ENCODE measurements around the gene RRAS.

- TF ChIP-seq CTCF (IDR thresholded peaks at IDR 0.05; ENCODE audit: low read depth, low read length) (peak; percentile 9; the same call in 1 of the 2 replicates), EZH2phosphoT487 (IDR thresholded peaks at IDR 0.05; ENCODE audit: low read depth) (no peak)
Measured at GRCh38 chr19:49591731-49592485, 48.0 kb downstream of the RRAS start.
